ENCODE results near the gene CDH3. TPM values are rescaled to one million over a fixed set of nuclear protein-coding genes. Genes with fewer than 3 reads are reported as not detected.

The CDH3 gene
- total RNA-seq, 1 donor from 2014 or later, result 1.1 TPM

DNA sequence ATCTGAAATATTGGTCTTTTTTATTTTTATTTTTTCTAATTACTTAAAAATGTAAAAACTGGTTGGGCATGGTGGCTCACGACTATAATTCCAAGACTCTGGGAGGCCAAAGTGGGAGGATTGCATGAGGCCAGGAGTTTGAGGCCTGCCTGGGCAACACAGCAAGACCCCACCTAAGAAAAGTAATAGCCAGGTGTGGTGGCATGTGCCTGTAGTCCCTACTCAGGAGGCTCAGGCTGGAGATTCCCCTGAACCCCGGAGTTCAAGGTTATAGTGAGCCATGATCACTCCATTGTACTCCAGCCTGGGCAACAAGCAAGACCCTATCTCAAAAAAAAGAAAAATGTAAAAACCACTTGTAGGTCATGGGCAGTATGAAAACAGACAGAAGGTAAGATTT is 36.8 kb upstream of the CDH3 start:
- H3K27ac Mint-ChIP-seq (ENCODE audit: unreplicated experiment), result no peak overlapping the region
- TF ChIP-seq, protein P1, sequence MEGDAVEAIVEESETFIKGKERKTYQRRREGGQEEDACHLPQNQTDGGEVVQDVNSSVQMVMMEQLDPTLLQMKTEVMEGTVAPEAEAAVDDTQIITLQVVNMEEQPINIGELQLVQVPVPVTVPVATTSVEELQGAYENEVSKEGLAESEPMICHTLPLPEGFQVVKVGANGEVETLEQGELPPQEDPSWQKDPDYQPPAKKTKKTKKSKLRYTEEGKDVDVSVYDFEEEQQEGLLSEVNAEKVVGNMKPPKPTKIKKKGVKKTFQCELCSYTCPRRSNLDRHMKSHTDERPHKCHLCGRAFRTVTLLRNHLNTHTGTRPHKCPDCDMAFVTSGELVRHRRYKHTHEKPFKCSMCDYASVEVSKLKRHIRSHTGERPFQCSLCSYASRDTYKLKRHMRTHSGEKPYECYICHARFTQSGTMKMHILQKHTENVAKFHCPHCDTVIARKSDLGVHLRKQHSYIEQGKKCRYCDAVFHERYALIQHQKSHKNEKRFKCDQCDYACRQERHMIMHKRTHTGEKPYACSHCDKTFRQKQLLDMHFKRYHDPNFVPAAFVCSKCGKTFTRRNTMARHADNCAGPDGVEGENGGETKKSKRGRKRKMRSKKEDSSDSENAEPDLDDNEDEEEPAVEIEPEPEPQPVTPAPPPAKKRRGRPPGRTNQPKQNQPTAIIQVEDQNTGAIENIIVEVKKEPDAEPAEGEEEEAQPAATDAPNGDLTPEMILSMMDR (IDR thresholded peaks at IDR 0.05), result no peak
- H3K9me3 Mint-ChIP-seq (ENCODE audit: low read depth), result peaks cover 4% of the 10 kb centered on the region
- no peak for DNase-seq (ENCODE audit: low spot score)
- no peaks in the 10 kb centered on the region for H3K27me3 Mint-ChIP-seq (ENCODE audit: low read depth)
- H3K4me1 Mint-ChIP-seq (ENCODE audit: low read depth), result no peaks in the 10 kb centered on the region
- H3K4me3 Mint-ChIP-seq (ENCODE audit: unreplicated experiment), result no peak overlapping the region
- peaks cover under 1% of the 10 kb centered on the region for H3K36me3 Mint-ChIP-seq (ENCODE audit: low read depth)

DNA sequence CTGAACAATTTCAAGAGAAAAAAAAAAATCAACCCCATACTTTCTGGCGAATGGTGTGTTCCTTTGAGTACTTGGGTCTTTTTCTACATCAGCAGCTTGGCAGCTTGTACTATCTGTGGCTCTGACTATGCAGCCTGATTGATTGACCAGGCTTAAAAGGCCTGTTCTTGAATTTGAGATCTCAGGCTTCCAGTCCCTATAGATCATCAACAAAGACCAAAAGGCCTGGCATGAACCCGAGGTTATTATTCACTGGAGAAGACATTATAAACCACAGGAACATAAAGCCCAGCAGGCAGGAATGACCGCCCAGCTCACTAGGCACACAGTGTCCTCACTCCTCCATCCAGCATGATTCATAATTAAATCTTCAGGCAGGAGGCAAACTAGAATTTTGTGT is 32.1 kb upstream of the CDH3 start:
- no peaks in the 10 kb centered on the region for H3K4me1 Mint-ChIP-seq (ENCODE audit: low read depth)
- DNase-seq (ENCODE audit: low spot score), result no peak
- peaks cover 4% of the 10 kb centered on the region for H3K36me3 Mint-ChIP-seq (ENCODE audit: low read depth)
- TF ChIP-seq, protein P1 (IDR thresholded peaks at IDR 0.05), result no peak
- peaks cover 17% of the 10 kb centered on the region for H3K9me3 Mint-ChIP-seq (ENCODE audit: low read depth)
- peaks cover 7% of the 10 kb centered on the region for H3K27me3 Mint-ChIP-seq (ENCODE audit: low read depth)
- no peak overlapping the region for H3K27ac Mint-ChIP-seq (ENCODE audit: unreplicated experiment)
- H3K4me3 Mint-ChIP-seq (ENCODE audit: unreplicated experiment), result no peak overlapping the region

DNA sequence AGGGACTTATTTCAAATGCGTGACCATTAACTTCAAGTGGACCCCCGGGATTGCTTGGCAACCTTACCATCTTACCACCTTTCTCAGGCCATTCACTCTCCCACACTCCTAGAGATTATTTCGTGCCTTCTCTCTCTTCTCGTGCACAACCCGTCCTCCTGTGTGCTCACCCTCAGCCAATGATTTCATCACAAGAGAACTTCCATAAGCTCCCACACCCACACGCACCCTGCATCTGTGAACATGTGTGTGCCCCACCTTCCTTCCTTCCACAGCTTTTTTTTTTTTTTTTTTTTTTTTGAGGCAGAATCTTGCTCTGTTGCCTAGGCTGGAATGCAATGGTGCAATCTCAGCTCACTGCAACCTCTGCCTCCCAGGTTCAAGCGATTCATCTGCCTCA is 27.4 kb upstream of the CDH3 start:
- H3K36me3 Mint-ChIP-seq (ENCODE audit: low read depth), result peaks cover 4% of the 10 kb centered on the region
- DNase-seq (ENCODE audit: low spot score), result no peak
- H3K27ac Mint-ChIP-seq (ENCODE audit: unreplicated experiment), result no peak overlapping the region
- peaks cover 7% of the 10 kb centered on the region for H3K27me3 Mint-ChIP-seq (ENCODE audit: low read depth)
- no peak overlapping the region for H3K4me3 Mint-ChIP-seq (ENCODE audit: unreplicated experiment)
- TF ChIP-seq, protein P1 (IDR thresholded peaks at IDR 0.05), result no peak
- H3K4me1 Mint-ChIP-seq (ENCODE audit: low read depth), result no peaks in the 10 kb centered on the region
- peaks cover 17% of the 10 kb centered on the region for H3K9me3 Mint-ChIP-seq (ENCODE audit: low read depth)

DNA sequence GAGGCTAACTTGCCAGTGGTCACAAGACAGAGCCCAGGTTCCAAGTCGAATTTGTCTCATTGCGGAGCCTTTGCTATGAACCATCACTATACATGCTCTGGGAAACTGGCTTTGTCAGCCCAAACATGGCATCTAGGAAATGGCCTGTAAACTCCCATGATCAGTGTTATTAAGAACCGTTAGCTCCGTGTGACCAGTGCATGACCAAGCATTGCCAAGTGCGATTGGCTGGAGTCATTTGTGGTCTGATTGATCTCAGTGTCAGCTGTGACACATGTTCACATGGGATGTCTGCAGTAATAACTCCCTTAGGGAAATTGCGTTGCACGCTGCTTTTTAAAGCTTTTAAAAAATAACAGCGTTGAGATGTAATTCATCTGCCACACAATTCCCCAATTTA is 18.6 kb upstream of the CDH3 start:
- peaks cover 7% of the 10 kb centered on the region for H3K4me1 Mint-ChIP-seq (ENCODE audit: low read depth)

DNA sequence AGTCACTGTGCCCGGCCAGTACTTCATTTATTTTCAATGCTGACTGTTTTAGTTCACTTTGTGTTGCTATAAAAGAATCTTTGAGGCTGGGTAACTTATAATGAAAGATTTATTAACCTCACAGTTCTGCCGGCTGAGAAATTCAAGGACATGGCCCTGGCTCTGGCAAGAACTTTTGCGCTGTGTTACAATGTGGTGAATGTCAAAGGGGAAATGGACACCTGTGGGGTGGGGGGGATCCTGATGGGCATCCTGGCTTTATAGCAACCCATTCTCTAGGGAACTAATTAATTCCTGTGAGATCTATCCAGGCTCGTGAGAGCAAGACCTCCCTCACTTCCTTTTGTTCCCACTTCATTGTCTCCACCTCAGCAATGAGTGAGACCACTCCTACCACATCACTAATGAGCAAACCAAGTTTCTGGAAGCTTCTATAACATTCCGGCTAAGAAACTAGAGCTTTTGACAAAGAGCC is 17.1 kb upstream of the CDH3 start:
- Mint-ChIP-seq H3K9me3 (ENCODE audit: low read depth) (no peaks in the 10 kb centered on the region), H3K4me3 (ENCODE audit: unreplicated experiment) (no peak overlapping the region), H3K4me1 (ENCODE audit: low read depth) (peaks cover 7% of the 10 kb centered on the region), H3K27me3 (ENCODE audit: low read depth) (no peaks in the 10 kb centered on the region), H3K36me3 (ENCODE audit: low read depth) (no peaks in the 10 kb centered on the region), H3K27ac (ENCODE audit: unreplicated experiment) (no peak overlapping the region)
- DNase-seq (ENCODE audit: low spot score), result no peak
- TF ChIP-seq, protein P1 (IDR thresholded peaks at IDR 0.05), result no peak

More for the DNA sequence above, 18.6 kb upstream of the CDH3 start:
- TF ChIP-seq, protein P1 (IDR thresholded peaks at IDR 0.05), result no peak
- no peak overlapping the region for H3K4me3 Mint-ChIP-seq (ENCODE audit: unreplicated experiment)
- no peaks in the 10 kb centered on the region for H3K36me3 Mint-ChIP-seq (ENCODE audit: low read depth)
- H3K27me3 Mint-ChIP-seq (ENCODE audit: low read depth), result no peaks in the 10 kb centered on the region
- no peaks in the 10 kb centered on the region for H3K9me3 Mint-ChIP-seq (ENCODE audit: low read depth)
- H3K27ac Mint-ChIP-seq (ENCODE audit: unreplicated experiment), result no peak overlapping the region
- no peak for DNase-seq (ENCODE audit: low spot score)

Measured in chondrocyte (in vitro differentiated cells).